ENCODE results near the gene NFAM1. TPM values are rescaled to one million over a fixed set of nuclear protein-coding genes. Genes with fewer than 3 reads are reported as not detected.

Gene NFAM1
- total RNA-seq, 3 donors from 2014 or later (not counting 1 experiment from before 2014, with no cell fraction given): 2.4 to 7.8 (median 3.6) TPM

- Mint-ChIP-seq H3K27me3 (ENCODE audit: low read depth in 2 of 2) (peaks cover 28% of the 10 kb centered on the region in 2 donors), H3K9me3 (no peaks in the 10 kb centered on the region), H3K4me1 (no peaks in the 10 kb centered on the region), H3K4me3 (no peak overlapping the region), H3K27ac (no peak overlapping the region), H3K36me3 (no peaks in the 10 kb centered on the region)
- ATAC-seq: no peak
- no peak overlapping the region for H3K4me3 ChIP-seq (ENCODE audit: low read length)
- no peak overlapping the region for H3K27ac ChIP-seq (ENCODE audit: low read length)
- DNase-seq: no peak
- H3K27me3 ChIP-seq (ENCODE audit: control insufficient read depth, insufficient read depth, low read length): no peaks in the 10 kb centered on the region
- no peaks in the 10 kb centered on the region for H3K9me3 ChIP-seq (ENCODE audit: control insufficient read depth, insufficient read depth, low read length)
- no peak for TF ChIP-seq CTCF (IDR thresholded peaks at IDR 0.05)
- no peaks in the 10 kb centered on the region for H3K4me1 ChIP-seq (ENCODE audit: control insufficient read depth, insufficient read depth, low read length)
- no peaks in the 10 kb centered on the region for H3K36me3 ChIP-seq (ENCODE audit: control insufficient read depth, insufficient read depth, low read length)
- WGBS (ENCODE audit: insufficient coverage): 38% methylated on average over 1 of the region's 1 CpG
- intact Hi-C loops (cut with micrococcal nuclease): no loop called here
These were observed 29.8 kb upstream of the NFAM1 start for GRCh38 chr22:42462016-42462415.

GRCh38 chr22:42461511-42461910 is 29.3 kb upstream of the NFAM1 start:
- no peaks in the 10 kb centered on the region for H3K36me3 Mint-ChIP-seq
- H3K9me3 Mint-ChIP-seq: no peaks in the 10 kb centered on the region
- Histone ChIP-seq H3K4me3 (ENCODE audit: low read length) (no peak overlapping the region), H3K27me3 (ENCODE audit: control insufficient read depth, insufficient read depth, low read length) (no peaks in the 10 kb centered on the region), H3K27ac (ENCODE audit: low read length) (no peak overlapping the region), H3K4me1 (ENCODE audit: control insufficient read depth, insufficient read depth, low read length) (no peaks in the 10 kb centered on the region), H3K36me3 (ENCODE audit: control insufficient read depth, insufficient read depth, low read length) (no peaks in the 10 kb centered on the region), H3K9me3 (ENCODE audit: control insufficient read depth, insufficient read depth, low read length) (no peaks in the 10 kb centered on the region)
- TF ChIP-seq CTCF (IDR thresholded peaks at IDR 0.05): no peak
- intact Hi-C loops (cut with micrococcal nuclease): no loop called here
- WGBS (ENCODE audit: insufficient coverage): 80% methylated on average over 3 of the region's 3 CpGs
- H3K4me3 Mint-ChIP-seq: no peak overlapping the region
- no peak overlapping the region for H3K27ac Mint-ChIP-seq
- no peaks in the 10 kb centered on the region for H3K4me1 Mint-ChIP-seq
- ATAC-seq (no peak), DNase-seq (no peak)
- H3K27me3 Mint-ChIP-seq (ENCODE audit: low read depth in 2 of 2): peaks cover 28% of the 10 kb centered on the region in 2 donors

- TF ChIP-seq CTCF (IDR thresholded peaks at IDR 0.05): no peak
- H3K27ac ChIP-seq (ENCODE audit: low read length): no peak overlapping the region
- H3K4me3 Mint-ChIP-seq: no peak overlapping the region
These were observed 27.3 kb upstream of the NFAM1 start for GRCh38 chr22:42459287-42460063.

GRCh38 chr22:42452916-42453315 is 20.7 kb upstream of the NFAM1 start:
- Mint-ChIP-seq H3K36me3 (no peaks in the 10 kb centered on the region), H3K4me1 (no peaks in the 10 kb centered on the region), H3K27me3 (ENCODE audit: low read depth in 2 of 2) (peaks cover 0 to 4% of the 10 kb centered on the region in 2 donors), H3K4me3 (no peak overlapping the region), H3K27ac (no peak overlapping the region), H3K9me3 (no peaks in the 10 kb centered on the region)
- Histone ChIP-seq H3K4me3 (ENCODE audit: low read length) (no peak overlapping the region), H3K27ac (ENCODE audit: low read length) (no peak overlapping the region), H3K27me3 (ENCODE audit: control insufficient read depth, insufficient read depth, low read length) (no peaks in the 10 kb centered on the region), H3K36me3 (ENCODE audit: control insufficient read depth, insufficient read depth, low read length) (no peaks in the 10 kb centered on the region), H3K4me1 (ENCODE audit: control insufficient read depth, insufficient read depth, low read length) (no peaks in the 10 kb centered on the region), H3K9me3 (ENCODE audit: control insufficient read depth, insufficient read depth, low read length) (no peaks in the 10 kb centered on the region)
- intact Hi-C loops (cut with micrococcal nuclease): no loop called here
- WGBS (ENCODE audit: insufficient coverage): 68% methylated on average over 6 of the region's 6 CpGs
- ATAC-seq (no peak), DNase-seq (no peak)
- no peak for TF ChIP-seq CTCF (IDR thresholded peaks at IDR 0.05)

More at GRCh38 chr22:42459287-42460063, 27.3 kb upstream of the NFAM1 start:
- no peaks in the 10 kb centered on the region for H3K36me3 ChIP-seq (ENCODE audit: control insufficient read depth, insufficient read depth, low read length)
- 72% methylated on average over 14 of the region's 21 CpGs for WGBS (ENCODE audit: insufficient coverage)
- no peaks in the 10 kb centered on the region for H3K4me1 ChIP-seq (ENCODE audit: control insufficient read depth, insufficient read depth, low read length)
- intact Hi-C loops (cut with micrococcal nuclease): no loop called here
- H3K27me3 Mint-ChIP-seq (ENCODE audit: low read depth in 2 of 2): peaks cover 28% of the 10 kb centered on the region in 2 donors
- H3K27ac Mint-ChIP-seq: no peak overlapping the region
- H3K4me3 ChIP-seq (ENCODE audit: low read length): no peak overlapping the region
- DNase-seq (no peak), ATAC-seq (no peak)
- no peaks in the 10 kb centered on the region for H3K36me3 Mint-ChIP-seq
- H3K9me3 Mint-ChIP-seq: no peaks in the 10 kb centered on the region
- no peaks in the 10 kb centered on the region for H3K27me3 ChIP-seq (ENCODE audit: control insufficient read depth, insufficient read depth, low read length)
- no peaks in the 10 kb centered on the region for H3K9me3 ChIP-seq (ENCODE audit: control insufficient read depth, insufficient read depth, low read length)
- H3K4me1 Mint-ChIP-seq: no peaks in the 10 kb centered on the region
